SHP77 treated with DMSO at 0.1 percent for 48 hours (cell line): ENCODE measurements around the gene TMEM51.

Experiments
- DNase-seq: peaks from one replicate; lab custom pipeline; 2025; lab: John Stamatoyannopoulos, UW

The TMEM51 gene

DNA sequence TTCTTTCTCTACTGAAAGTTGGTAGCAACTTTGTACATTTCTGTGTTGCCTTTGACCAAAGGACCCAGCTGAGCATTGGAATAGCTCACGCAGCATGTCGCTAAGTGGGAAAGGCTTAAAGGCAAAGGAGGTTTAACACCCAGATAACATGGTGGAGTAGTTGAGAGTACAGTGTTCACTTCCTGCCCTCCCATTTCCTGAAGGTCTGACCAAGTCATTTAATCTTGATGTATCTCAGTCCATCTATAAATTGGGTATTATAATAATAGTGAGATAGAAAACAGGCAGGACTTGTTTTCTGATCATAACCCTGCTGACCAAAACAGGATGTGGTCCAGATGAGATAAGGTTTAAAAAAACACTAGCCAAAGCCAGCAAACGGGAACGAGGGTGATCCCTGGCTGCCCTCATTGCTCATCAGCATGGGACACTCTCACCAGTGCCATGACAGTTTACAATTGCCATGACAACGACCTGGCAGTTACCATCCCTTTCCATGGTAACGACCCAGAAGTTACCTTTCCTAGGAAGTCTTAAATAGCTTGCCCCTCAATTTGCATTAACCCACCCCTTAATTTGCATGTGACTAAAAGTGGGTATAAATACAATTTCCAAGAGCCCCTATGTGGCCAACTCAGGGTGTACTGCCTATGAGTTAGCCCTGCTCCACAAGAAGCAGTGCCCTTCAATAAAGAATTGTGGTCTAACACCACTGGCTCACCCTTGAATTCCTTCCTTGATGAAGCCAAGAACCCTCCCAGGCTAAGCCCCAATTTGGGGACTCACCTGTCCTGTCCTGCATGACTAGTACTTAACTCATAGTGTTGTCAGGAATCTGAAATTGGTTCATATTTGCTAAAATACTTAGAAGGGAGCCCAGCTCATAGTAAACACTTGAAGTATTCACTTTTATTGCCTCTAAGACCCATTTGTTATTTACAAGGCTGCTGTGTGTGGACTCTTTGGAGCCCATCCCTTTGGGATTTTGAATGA, 65.0 kb downstream of the TMEM51 start:
- no peak for DNase-seq

GRCh38 chr1:15219280-15220023, 65.9 kb downstream of the TMEM51 start:
- no peak for DNase-seq

DNA sequence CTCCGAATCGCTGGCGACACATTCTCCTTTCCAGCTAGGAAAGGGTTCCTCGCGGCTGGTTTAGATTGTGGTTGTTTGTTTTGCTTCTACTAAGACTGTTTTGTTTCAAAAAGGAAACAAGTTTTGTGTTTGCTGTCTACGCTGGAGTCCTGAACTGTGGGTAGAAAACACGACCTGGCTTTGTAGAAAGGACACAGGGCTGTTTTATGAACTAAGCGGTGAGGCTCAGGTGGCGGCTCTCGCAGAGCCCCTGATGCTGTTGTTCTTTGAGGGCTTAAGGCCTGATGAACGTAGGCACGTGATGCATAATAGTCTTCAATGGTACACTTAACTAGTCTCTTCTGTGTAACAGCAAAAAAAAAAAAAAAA, 66.5 kb downstream of the TMEM51 start:
- DNase-seq = no peak

DNA sequence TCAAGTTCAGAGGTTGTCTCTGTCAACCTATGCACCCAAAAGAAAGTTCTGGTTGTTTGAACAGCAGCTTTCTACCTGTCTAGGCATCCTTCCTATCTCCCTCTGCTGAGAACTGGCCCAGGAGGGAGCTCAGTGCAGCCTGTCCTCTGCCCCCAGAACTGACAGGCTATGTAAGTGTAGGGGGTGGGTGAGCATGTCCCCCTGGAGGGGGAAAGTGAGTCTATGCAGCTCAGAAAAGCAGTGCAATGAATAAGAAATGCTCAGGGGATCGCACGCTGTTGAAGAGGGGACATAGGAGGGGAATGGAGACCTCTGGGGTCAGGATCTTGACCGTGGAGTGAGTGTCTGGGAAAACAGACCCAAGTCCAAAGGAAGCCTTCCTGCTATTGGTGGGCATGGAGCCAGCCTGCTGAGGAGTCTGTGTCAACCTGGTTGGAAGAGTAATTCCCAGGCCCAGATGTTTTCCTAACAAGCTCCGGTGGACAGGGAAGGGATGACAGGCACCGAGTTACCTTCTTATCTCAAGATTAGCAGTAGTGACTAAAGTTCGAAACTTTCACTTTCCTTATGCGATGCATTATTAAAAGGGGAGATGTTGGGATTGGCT, 67.4 kb downstream of the TMEM51 start:
- DNase-seq = no peak

DNA sequence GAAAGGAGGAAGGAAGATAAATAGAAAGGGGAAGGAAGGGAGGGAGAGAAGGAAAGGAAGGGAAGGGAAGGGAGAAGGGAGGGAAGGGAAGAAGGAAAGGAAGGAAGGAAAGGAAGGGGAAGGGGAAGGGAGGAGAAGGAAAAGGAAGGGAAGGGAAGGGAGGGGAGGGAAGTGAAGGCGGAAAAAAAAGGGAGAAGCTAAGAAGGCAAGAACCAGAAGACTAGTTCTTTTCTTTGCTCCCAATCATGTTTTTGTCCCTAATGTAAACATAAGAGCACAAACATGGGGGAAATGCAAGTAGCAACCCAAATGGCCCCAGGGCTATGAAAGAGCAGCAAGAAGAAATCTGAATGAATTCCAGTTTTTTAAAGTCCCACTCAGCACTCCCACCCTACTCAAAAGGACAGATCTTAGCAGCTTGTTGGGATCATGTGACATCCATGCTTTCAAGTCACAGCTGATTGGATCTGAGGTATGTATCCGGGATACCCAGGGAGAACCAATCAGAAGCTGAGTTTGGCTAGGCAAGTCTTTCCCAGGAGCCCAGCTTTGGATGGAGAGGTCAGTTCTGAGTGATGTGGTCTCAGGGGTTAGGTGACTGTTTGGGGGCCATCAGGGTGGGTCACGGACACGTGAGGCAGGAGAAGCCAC, 69.2 kb downstream of the TMEM51 start:
- no peak for DNase-seq

DNA sequence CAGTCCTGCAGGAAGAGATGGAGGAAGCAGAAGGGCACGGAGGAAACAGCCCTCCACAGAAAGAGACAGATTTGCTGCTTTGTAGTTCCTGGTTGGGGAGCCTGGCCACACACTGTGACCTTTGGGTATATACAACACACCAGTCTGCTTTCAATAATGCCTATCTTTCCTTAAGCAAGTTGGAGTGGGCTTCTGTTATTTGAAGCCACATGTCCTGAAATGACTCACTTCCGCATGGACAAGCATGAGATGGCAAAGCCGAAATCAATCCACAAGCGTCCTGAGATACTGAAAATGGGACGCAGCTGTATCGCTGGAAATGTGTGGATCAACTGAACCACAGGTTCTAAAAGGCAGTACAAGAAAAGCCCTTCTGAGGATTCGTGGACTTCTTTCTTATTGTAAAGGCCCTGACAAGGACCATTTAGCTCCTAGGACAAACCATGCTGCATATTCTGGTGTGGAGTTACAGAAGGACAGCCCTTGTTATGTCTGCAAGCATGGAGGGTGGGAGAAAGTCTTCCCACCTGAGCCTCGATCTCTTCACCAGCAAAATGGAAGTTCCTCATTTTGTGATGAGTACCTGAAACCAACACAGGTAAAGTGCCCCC, 70.8 kb downstream of the TMEM51 start:
- DNase-seq = no peak

DNA sequence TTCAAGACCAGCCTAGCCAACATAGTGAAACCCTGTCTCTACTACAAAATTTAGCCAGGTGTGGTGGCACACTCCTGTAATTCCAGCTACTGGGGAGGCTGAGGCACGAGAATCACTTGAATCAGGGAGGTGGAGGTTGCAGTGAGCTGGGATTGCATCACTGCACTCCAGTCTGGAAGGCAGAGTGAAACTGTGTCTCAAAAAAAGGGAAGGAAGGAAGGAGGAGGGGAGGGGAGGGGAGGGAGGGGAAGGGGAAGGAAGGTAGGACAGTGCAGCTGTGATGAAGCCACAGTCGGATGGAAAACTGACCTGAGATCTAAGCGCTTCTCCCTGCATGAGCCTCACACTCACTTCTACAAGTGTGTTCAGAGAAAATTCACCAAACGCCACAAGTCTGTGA, 71.4 kb downstream of the TMEM51 start:
- no peak for DNase-seq

DNA sequence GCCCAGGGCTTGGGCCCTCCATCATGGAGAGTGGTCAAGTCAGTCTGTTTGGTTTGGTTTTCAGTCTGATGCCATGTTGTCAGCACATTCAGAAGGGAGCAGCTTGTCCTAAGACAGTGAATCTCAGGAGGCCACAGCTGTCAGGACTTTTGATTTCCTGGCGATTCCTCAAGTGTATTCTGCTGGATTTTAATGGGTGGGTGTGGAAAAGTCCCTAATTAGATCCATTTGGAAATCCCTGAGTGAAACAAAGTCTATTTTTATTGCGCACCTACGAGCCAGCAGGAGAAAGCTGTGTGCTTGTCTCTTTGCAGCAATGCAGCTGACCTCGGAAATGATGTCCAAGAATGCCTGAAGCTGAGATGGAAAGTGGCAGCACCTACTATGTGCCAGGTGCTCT, 71.9 kb downstream of the TMEM51 start:
- DNase-seq = no peak

- no peak for DNase-seq
Measured at GRCh38 chr1:15226388-15227255, 73.1 kb downstream of the TMEM51 start.

- no peak for DNase-seq
Measured at GRCh38 chr1:15229707-15230131, 76.2 kb downstream of the TMEM51 start.

GRCh38 chr1:15231714-15232201, 78.2 kb downstream of the TMEM51 start:
- no peak for DNase-seq

DNA sequence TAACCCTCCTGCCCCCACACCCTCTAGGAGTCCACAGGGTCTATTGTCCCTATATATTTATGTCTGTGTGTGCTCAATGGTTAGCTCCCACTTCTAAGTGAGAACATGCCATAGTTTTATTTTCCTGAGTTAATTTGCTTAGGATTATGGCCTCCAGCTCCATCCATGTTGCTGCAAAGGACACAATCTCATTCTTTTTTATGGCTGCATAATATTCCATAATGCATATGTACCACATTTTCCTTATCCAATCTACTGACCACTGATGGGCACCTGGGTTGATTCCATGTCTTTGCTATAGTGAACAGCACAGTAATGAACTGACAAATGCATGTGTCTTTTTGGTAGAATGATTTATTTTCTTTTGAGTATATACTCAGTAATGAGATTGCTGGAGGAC, 80.1 kb downstream of the TMEM51 start:
- DNase-seq = no peak

- no peak for DNase-seq
Measured at GRCh38 chr1:15236321-15236721, 82.8 kb downstream of the TMEM51 start.

GRCh38 chr1:15236746-15237145, 83.2 kb downstream of the TMEM51 start:
- DNase-seq = no peak

DNA sequence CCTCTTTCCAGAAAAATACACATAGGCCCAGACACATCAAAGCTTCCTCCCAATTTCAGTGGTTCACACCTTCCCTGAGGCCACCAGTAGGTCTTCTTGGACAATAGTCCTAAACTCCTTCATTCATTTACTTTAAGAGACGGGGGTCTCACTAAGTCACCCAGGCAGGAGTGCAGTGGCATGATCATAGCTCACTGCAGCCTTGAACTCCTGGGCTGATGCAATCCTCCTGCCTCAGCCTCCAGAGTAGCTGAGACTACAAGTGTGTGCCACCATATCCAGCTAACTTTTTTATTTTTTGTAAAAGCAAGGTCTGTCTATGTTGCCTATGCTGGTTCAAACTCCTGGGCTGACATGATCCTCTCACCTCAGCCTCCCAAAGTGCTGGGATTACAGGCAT, 85.2 kb downstream of the TMEM51 start:
- DNase-seq = no peak

DNA sequence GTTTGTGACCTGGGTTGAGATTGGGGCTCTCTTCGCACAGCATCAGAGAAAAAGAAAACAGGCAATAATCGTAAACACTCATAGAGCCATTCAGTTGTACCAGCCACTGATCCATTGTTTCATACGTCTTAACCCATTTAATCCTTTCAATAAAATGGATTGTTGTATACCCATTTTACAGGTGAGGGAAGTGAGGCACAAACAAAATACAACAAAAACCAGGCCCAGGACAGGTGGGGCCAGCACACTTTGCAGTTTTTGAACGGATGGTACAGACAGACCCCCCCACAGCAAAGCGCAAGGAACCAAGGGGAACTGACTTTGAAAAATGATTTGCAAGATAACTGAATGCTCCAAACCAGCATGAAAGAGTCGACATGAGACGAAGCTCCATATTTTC, 89.2 kb downstream of the TMEM51 start:
- no peak for DNase-seq

DNA sequence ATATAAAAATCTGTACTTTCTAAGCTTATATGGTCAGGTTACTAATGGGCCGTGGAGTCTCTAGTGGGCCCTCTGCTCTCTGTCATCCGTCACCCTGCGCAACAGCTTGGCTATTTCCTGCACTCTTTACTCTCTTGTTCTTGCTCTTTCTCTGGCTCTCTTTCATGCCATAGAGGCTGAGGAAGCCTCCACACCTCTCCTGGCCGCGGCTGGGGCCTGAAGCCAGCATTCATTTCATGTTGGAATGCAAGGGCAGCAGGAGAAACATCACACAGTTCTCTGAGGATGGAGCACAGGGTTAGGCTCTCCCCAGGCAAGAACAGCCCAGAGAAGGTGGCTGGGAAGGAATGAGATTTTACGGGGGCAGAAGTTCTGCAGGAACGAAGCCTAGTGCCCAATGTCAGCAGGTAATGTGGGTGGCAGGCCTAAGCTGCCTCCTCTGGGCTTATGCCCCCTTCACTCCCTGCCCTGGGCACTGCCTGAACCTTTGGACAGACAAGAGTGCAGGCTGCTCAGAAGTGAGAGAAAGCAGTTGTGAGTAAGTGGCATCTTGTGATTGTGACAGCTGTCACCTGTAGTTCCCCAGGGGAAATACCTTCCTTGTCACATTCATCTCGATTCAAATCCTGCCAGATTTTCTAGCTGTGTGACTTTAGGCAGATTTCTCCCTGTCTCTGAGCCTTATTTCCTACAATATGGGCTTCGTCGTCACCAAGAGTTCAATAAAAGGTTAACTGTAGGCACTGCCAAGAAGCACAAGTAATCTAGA, 89.9 kb downstream of the TMEM51 start:
- DNase-seq = no peak

- no peak for DNase-seq
Measured at GRCh38 chr1:15244813-15245212, 91.3 kb downstream of the TMEM51 start.

DNA sequence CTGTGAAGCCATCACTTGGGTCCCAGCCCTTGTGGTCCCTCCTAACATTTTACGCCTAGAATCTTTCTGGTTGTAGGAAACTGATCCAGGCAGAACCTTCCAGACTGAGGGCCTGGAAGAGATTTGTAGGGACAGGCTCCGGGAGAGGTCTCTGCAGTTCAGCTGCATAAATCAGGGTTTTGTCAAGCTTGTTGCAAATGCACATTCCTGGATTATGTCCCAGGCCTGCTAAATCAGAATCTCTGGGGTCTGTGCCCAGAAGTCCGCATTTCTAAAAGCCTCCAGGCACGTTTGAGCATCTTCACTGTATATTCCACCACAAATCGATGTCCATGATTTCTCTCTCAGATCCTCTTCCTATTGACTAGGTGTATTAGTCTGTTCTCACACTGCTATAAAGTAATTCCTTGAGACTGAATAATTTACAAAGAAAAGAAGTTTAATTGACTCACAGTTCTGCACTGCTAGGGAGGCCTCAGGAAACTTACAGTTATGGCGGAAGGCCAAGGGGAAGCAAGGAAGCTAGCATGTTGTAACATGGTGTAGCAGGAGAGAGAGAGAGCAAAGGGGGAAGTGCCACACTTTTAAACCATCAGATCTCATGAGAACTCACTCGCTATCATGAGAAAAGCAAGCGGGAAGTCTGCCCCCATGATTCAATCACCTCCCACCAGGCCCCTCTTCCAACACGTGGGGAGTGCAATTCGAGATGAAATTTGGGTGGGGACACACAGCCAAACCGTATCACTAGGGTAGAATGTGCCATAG, 92.2 kb downstream of the TMEM51 start:
- DNase-seq = no peak
